ENCODE data around the gene NUDCD3. TPM values are rescaled to one million over a fixed set of nuclear protein-coding genes. Genes with fewer than 3 reads are reported as not detected.

Gene NUDCD3
- polyA plus RNA-seq, 1 donor (not counting 4 experiments of a cell fraction or from before 2014, with no cell fraction given), result 58.7 TPM

GRCh38 chr7:44531421-44532380, 41.2 kb upstream of the NUDCD3 start:
- dilution Hi-C loops (cut with MboI; ENCODE audit: extremely low pct_ligation_motif_present, low sequenced_read_pairs), result no loop called here
- Histone ChIP-seq H3K4me3 (ENCODE audit: control insufficient read depth in 2 of 3, extremely low read depth in 1 of 3, insufficient read depth in 2 of 3, low read depth in 1 of 3, low read length in 3 of 3) (no peak overlapping the region), H3K9me1 (ENCODE audit: control insufficient read depth, extremely low read depth, insufficient read depth, low read length) (no peaks in the 10 kb centered on the region), H3K9me3 (ENCODE audit: control insufficient read depth, low read depth, low read length) (no peaks in the 10 kb centered on the region), H3K79me2 (ENCODE audit: control insufficient read depth, insufficient read depth, low read length) (no peaks in the 10 kb centered on the region), H3K4me2 (ENCODE audit: control insufficient read depth, extremely low read depth, insufficient read depth, low read depth, low read length) (no peak overlapping the region), H2AFZ (ENCODE audit: control insufficient read depth, low read length) (no peak overlapping the region), H3K36me3 (ENCODE audit: control insufficient read depth in 2 of 2, extremely low read depth in 1 of 2, insufficient read depth in 2 of 2, low read length in 2 of 2) (no peaks in the 10 kb centered on the region), H3K9ac (ENCODE audit: control insufficient read depth, extremely low read depth, insufficient read depth, low read length) (no peak overlapping the region), H3K4me1 (ENCODE audit: control insufficient read depth, extremely low read depth, insufficient read depth, low read length) (no peaks in the 10 kb centered on the region), H3K27ac (ENCODE audit: control insufficient read depth, insufficient read depth, low read length) (no peak overlapping the region), H4K20me1 (ENCODE audit: control insufficient read depth, extremely low read depth, insufficient read depth, low read length) (no peaks in the 10 kb centered on the region), H3K27me3 (ENCODE audit: control insufficient read depth, extremely low read depth, insufficient read depth, low read length) (no peaks in the 10 kb centered on the region)
- TF ChIP-seq, protein P1, sequence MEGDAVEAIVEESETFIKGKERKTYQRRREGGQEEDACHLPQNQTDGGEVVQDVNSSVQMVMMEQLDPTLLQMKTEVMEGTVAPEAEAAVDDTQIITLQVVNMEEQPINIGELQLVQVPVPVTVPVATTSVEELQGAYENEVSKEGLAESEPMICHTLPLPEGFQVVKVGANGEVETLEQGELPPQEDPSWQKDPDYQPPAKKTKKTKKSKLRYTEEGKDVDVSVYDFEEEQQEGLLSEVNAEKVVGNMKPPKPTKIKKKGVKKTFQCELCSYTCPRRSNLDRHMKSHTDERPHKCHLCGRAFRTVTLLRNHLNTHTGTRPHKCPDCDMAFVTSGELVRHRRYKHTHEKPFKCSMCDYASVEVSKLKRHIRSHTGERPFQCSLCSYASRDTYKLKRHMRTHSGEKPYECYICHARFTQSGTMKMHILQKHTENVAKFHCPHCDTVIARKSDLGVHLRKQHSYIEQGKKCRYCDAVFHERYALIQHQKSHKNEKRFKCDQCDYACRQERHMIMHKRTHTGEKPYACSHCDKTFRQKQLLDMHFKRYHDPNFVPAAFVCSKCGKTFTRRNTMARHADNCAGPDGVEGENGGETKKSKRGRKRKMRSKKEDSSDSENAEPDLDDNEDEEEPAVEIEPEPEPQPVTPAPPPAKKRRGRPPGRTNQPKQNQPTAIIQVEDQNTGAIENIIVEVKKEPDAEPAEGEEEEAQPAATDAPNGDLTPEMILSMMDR (optimal IDR thresholded peaks at IDR 0.05 in 1 of 3, IDR thresholded peaks at IDR 0.05 in 1 of 3, conservative IDR thresholded peaks at IDR 0.05 in 1 of 3; ENCODE audit: extremely low read depth in 1 of 3, insufficient read depth in 2 of 3, low read length in 3 of 3), result no peak
- TF ChIP-seq EZH2 (IDR thresholded peaks at IDR 0.05; ENCODE audit: low read length), result no peak
- no peak for DNase-seq (ENCODE audit: low read depth, low spot score)
- no peak for FAIRE-seq

DNA sequence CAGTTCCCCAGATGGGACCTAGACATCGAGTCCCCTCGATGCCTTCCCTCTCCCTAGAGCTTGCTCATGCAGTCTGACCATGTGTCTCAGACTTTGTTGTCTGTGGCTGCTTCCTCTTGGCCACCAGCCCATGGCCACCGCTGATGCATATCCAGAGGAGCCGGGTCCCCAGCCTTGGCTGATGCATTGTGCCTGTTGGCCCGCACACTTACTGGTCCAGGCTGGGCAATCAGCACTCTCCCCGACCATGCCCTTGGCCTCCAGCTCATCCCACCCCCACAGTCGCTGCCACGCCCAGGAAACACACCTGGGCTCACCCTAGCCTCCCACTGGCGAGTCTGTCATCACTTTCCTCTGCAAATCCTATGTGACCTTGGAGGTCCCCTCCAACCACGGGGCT, 40.5 kb upstream of the NUDCD3 start:
- no peak for TF ChIP-seq EZH2 (IDR thresholded peaks at IDR 0.05; ENCODE audit: low read length)
- TF ChIP-seq, protein P1 (optimal IDR thresholded peaks at IDR 0.05 in 1 of 3, IDR thresholded peaks at IDR 0.05 in 1 of 3, conservative IDR thresholded peaks at IDR 0.05 in 1 of 3; ENCODE audit: extremely low read depth in 1 of 3, insufficient read depth in 2 of 3, low read length in 3 of 3), result no peak
- Histone ChIP-seq H3K4me2 (ENCODE audit: control insufficient read depth, extremely low read depth, insufficient read depth, low read depth, low read length) (no peak overlapping the region), H3K4me3 (ENCODE audit: control insufficient read depth in 2 of 3, extremely low read depth in 1 of 3, insufficient read depth in 2 of 3, low read depth in 1 of 3, low read length in 3 of 3) (no peak overlapping the region), H3K4me1 (ENCODE audit: control insufficient read depth, extremely low read depth, insufficient read depth, low read length) (no peaks in the 10 kb centered on the region), H3K79me2 (ENCODE audit: control insufficient read depth, insufficient read depth, low read length) (no peaks in the 10 kb centered on the region), H3K9me1 (ENCODE audit: control insufficient read depth, extremely low read depth, insufficient read depth, low read length) (no peaks in the 10 kb centered on the region), H3K9me3 (ENCODE audit: control insufficient read depth, low read depth, low read length) (no peaks in the 10 kb centered on the region), H2AFZ (ENCODE audit: control insufficient read depth, low read length) (no peak overlapping the region), H3K27ac (ENCODE audit: control insufficient read depth, insufficient read depth, low read length) (no peak overlapping the region), H4K20me1 (ENCODE audit: control insufficient read depth, extremely low read depth, insufficient read depth, low read length) (no peaks in the 10 kb centered on the region), H3K9ac (ENCODE audit: control insufficient read depth, extremely low read depth, insufficient read depth, low read length) (no peak overlapping the region), H3K36me3 (ENCODE audit: control insufficient read depth in 2 of 2, extremely low read depth in 1 of 2, insufficient read depth in 2 of 2, low read length in 2 of 2) (no peaks in the 10 kb centered on the region), H3K27me3 (ENCODE audit: control insufficient read depth, extremely low read depth, insufficient read depth, low read length) (no peaks in the 10 kb centered on the region)
- DNase-seq (ENCODE audit: low read depth, low spot score) (no peak), FAIRE-seq (no peak)
- dilution Hi-C loops (cut with MboI; ENCODE audit: extremely low pct_ligation_motif_present, low sequenced_read_pairs), result no loop called here
